Upper lobe of left lung (tissue), 6 donors: ENCODE measurements around the gene USP4. TPM values are rescaled to one million over a fixed set of nuclear protein-coding genes. Genes with fewer than 3 reads are reported as not detected.

ENCODE experiments used
- ATAC-seq, 2 donors: fragments of 200-7000 bp; cut with Tn5 transposase; one replicate each; pipeline ENCODE4 v1.9.1; 2022; ENCODE audit warnings: mild to moderate bottlenecking in 2 of 2, moderate library complexity in 2 of 2; ENCODE audit not compliant: low FRiP score in 2 of 2
- DNase-seq, 2 donors: peaks; one replicate each; pipeline ENCODE4 v3.0.0-alpha.2; 2019 to 2020
- H3K27ac ChIP-seq, 4 donors: fragments of 200-600 bp; sonication (generic); one replicate each; pipeline ENCODE4 v1.5.1; 2016 to 2019
- H3K27me3 ChIP-seq, 4 donors: fragments of 200-600 bp; sonication (generic); one replicate each; pipeline ENCODE4 v1.5.1; 2017 to 2019
- H3K36me3 ChIP-seq, 4 donors: fragments of 200-600 bp; sonication (generic); one replicate each; pipeline ENCODE4 v1.5.1; 2016 to 2019
- H3K4me1 ChIP-seq, 4 donors: fragments of 200-600 bp; sonication (generic); one replicate each; pipeline ENCODE4 v1.5.1; 2018 to 2019
- H3K4me3 ChIP-seq, 4 donors: fragments of 200-600 bp; sonication (generic); one replicate each; pipeline ENCODE4 v1.5.1; 2017 to 2019; ENCODE audit warnings: mild to moderate bottlenecking in 2 of 4, moderate library complexity in 1 of 4
- H3K9me3 ChIP-seq, 4 donors: fragments of 200-600 bp; sonication (generic); one replicate each; pipeline ENCODE4 v1.5.1; 2018 to 2019
- EP300 ChIP-seq, 4 donors: sonication (generic); formaldehyde crosslinking; IDR thresholded peaks; one replicate each; pipeline ENCODE4 v1.5.1; 2017; ENCODE audit warnings: antibody characterized with exemption in 4 of 4, control low read depth in 2 of 4
- POLR2A ChIP-seq, 4 donors: fragments of 450-650 bp; IDR thresholded peaks; one replicate each; pipeline ENCODE4 v1.5.1; 2016 to 2017; ENCODE audit warnings: antibody characterized with exemption in 4 of 4, mild to moderate bottlenecking in 2 of 4
- POLR2AphosphoS5 ChIP-seq, 2 donors: sonication (generic); formaldehyde crosslinking; IDR thresholded peaks; one replicate each; pipeline ENCODE4 v1.5.1; 2017; ENCODE audit warnings: antibody characterized with exemption in 2 of 2
- WGBS, 2 donors: methylation state at CpG; one replicate each; pipeline ENCODE4 v1.1.5; 2017 to 2018; 5-methylcytosine and 5-hydroxymethylcytosine counted together
- total RNA-seq, 6 donors: library from RNA; depleted of rRNA in 4 of 6; stranded (reverse); fragments of >200 nt in 4 of 6; gene quantifications; one replicate each; pipeline versions ENCODE4 v1.1.0 to v1.2.1, GENCODE V29; 2016 to 2021
- TF ChIP-seq, protein P1 (sequence below), 6 experiments: fragments of 450-650 bp in 4 of 6; fragments of 200-600 bp in 2 of 6; sonication (generic) in 2 of 6; IDR thresholded peaks; one replicate each; pipeline ENCODE4 v1.5.1; 2016 to 2019; ENCODE audit warnings: antibody characterized with exemption in 6 of 6
- donor health status: DM: no; HTN: no; CAD: no; lungs with moderate emphysema.
- donor health status: DM: no; HTN: yes; CAD: no; lungs with severe emphysema.

The USP4 gene
- total RNA-seq, 6 donors from 2014 or later, result 28.1 to 190 (median 66.9) TPM

- peak overlapping the region in 2 of 4 donors; percentile 4 to 68 for H3K27ac ChIP-seq
- DNase-seq (peak in 1 of 2 donors; percentile 86), ATAC-seq (peak in 1 of 2 donors; percentile 67)
- H3K9me3 ChIP-seq, result no peaks in the 10 kb centered on the region
- peaks cover 26 to 100% (median 85%) of the 10 kb centered on the region in 4 donors for H3K36me3 ChIP-seq
- TF ChIP-seq EP300 (IDR thresholded peaks at IDR 0.05), result no peak
- no peak for TF ChIP-seq POLR2A (IDR thresholded peaks at IDR 0.05)
- TF ChIP-seq, protein P1, sequence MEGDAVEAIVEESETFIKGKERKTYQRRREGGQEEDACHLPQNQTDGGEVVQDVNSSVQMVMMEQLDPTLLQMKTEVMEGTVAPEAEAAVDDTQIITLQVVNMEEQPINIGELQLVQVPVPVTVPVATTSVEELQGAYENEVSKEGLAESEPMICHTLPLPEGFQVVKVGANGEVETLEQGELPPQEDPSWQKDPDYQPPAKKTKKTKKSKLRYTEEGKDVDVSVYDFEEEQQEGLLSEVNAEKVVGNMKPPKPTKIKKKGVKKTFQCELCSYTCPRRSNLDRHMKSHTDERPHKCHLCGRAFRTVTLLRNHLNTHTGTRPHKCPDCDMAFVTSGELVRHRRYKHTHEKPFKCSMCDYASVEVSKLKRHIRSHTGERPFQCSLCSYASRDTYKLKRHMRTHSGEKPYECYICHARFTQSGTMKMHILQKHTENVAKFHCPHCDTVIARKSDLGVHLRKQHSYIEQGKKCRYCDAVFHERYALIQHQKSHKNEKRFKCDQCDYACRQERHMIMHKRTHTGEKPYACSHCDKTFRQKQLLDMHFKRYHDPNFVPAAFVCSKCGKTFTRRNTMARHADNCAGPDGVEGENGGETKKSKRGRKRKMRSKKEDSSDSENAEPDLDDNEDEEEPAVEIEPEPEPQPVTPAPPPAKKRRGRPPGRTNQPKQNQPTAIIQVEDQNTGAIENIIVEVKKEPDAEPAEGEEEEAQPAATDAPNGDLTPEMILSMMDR (IDR thresholded peaks at IDR 0.05), result peak; percentile 40 to 60 (median 58)
- TF ChIP-seq POLR2AphosphoS5 (IDR thresholded peaks at IDR 0.05), result no peak
- 58 to 73% methylated on average over 11 of the region's 11 CpGs for WGBS, 2 donors
- no peak overlapping the region for H3K4me3 ChIP-seq
- no peaks in the 10 kb centered on the region for H3K27me3 ChIP-seq
- H3K4me1 ChIP-seq, result peaks cover 9 to 26% (median 20%) of the 10 kb centered on the region in 4 donors
These were observed 44.3 kb downstream of the USP4 start for GRCh38 chr3:49295489-49296058.

DNA sequence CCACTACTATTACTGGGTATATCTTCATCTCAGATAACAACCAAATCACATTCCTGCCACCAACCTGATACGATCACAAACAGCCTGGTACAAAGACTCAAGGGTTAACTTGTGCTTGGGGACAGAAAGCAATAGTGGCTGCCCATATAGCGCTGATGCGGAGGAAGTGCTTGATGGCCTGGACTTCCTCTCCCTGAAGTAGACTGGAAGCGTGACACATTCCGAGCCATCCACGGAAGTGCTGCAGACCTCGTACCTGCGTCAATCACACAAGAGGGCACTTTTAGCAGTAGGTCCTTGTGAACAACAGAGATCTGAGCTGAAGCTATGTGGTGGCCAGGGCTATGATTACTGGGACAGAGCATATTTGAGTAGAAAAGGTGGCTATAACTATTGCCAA, 45.5 kb downstream of the USP4 start:
- TF ChIP-seq POLR2A (IDR thresholded peaks at IDR 0.05) (no peak), EP300 (IDR thresholded peaks at IDR 0.05) (peak in 1 of 4 donors; percentile 52), POLR2AphosphoS5 (IDR thresholded peaks at IDR 0.05) (peak in 1 of 2 donors; percentile 83)
- Histone ChIP-seq H3K4me1 (peaks cover 9 to 26% (median 20%) of the 10 kb centered on the region in 4 donors), H3K27ac (peak overlapping the region in 2 of 4 donors; percentile 3 to 61), H3K27me3 (no peaks in the 10 kb centered on the region), H3K36me3 (peaks cover 33 to 100% (median 87%) of the 10 kb centered on the region in 4 donors), H3K9me3 (no peaks in the 10 kb centered on the region), H3K4me3 (no peak overlapping the region)
- ATAC-seq, result no peak
- DNase-seq, result peak in 1 of 2 donors; percentile 23
- 65 to 78% methylated on average over 8 of the region's 8 CpGs for WGBS, 2 donors

GRCh38 chr3:49283997-49284396, 55.9 kb downstream of the USP4 start:
- Histone ChIP-seq H3K27me3 (no peaks in the 10 kb centered on the region), H3K36me3 (peaks cover 43 to 96% (median 74%) of the 10 kb centered on the region in 4 donors), H3K4me3 (no peak overlapping the region), H3K27ac (no peak overlapping the region), H3K9me3 (no peaks in the 10 kb centered on the region), H3K4me1 (peaks cover 5 to 10% (median 9%) of the 10 kb centered on the region in 4 donors)
- DNase-seq, result no peak
- no peak for ATAC-seq
- WGBS, 2 donors, result 97 to 100% methylated on average over 6 of the region's 6 CpGs
- TF ChIP-seq EP300 (IDR thresholded peaks at IDR 0.05) (no peak), POLR2A (IDR thresholded peaks at IDR 0.05) (no peak), POLR2AphosphoS5 (IDR thresholded peaks at IDR 0.05) (no peak)
- TF ChIP-seq, protein P1 (IDR thresholded peaks at IDR 0.05), result no peak

DNA sequence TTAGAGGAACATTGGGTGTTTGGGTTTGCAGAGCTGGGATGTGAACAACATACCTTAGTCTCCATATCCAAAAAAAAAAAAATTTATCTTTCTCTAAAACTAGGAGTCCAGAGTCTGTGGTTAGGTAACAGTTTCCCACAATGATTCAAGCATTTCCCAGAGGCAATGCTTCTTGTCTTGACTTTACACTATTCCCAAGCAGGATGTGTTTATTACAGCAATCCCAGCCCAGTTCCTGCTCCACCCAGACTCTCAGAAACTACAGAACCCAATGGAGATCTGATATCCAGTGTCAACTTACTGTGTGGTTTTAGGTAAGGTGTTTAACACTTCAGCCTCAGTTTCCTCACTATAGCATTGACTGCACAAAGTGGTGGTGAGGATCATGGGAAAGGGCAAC, 60.5 kb downstream of the USP4 start:
- ATAC-seq (no peak), DNase-seq (no peak)
- Histone ChIP-seq H3K27ac (peak overlapping the region; percentile 20 to 98 (median 73)), H3K36me3 (peaks cover 20 to 56% (median 30%) of the 10 kb centered on the region in 4 donors), H3K4me3 (no peak overlapping the region), H3K4me1 (peaks cover 28 to 44% (median 29%) of the 10 kb centered on the region in 4 donors), H3K27me3 (no peaks in the 10 kb centered on the region), H3K9me3 (no peaks in the 10 kb centered on the region)
- TF ChIP-seq POLR2A (IDR thresholded peaks at IDR 0.05) (no peak), POLR2AphosphoS5 (IDR thresholded peaks at IDR 0.05) (peak in 1 of 2 donors; percentile 22), EP300 (IDR thresholded peaks at IDR 0.05) (peak in 1 of 4 donors; percentile 32)
- TF ChIP-seq, protein P1 (IDR thresholded peaks at IDR 0.05), result no peak

DNA sequence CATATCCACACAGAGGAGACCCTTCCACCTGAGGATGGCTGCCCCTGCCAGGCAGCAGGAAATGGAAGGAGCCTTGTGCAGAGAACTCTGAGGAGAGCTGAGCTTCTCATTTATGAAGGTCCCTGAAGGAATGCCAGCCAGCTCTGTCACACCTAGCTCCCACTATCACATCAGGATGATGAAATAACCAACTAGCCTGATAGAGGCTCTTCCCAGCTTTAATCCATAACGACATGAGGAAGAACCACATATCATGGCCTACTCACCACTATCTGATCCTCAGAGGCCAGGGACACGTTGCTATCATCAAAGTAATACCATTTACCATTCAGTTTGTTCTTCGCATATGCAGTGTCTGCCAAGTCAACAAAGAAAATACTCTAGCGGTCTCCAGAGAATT, 61.3 kb downstream of the USP4 start:
- peaks cover 28 to 44% (median 29%) of the 10 kb centered on the region in 4 donors for H3K4me1 ChIP-seq
- no peak for DNase-seq
- no peaks in the 10 kb centered on the region for H3K9me3 ChIP-seq
- WGBS, 2 donors, result 71 to 79% methylated on average over 4 of the region's 4 CpGs
- H3K4me3 ChIP-seq, result no peak overlapping the region
- no peak for TF ChIP-seq EP300 (IDR thresholded peaks at IDR 0.05)
- TF ChIP-seq, protein P1 (IDR thresholded peaks at IDR 0.05), result no peak
- TF ChIP-seq POLR2A (IDR thresholded peaks at IDR 0.05), result no peak
- TF ChIP-seq POLR2AphosphoS5 (IDR thresholded peaks at IDR 0.05), result no peak
- H3K27me3 ChIP-seq, result no peaks in the 10 kb centered on the region
- peaks cover 11 to 48% (median 22%) of the 10 kb centered on the region in 4 donors for H3K36me3 ChIP-seq
- no peak for ATAC-seq
- H3K27ac ChIP-seq, result peak overlapping the region; percentile 87 to 98 (median 94)
